ENCODE data around the gene ABLIM2. TPM values are rescaled to one million over a fixed set of nuclear protein-coding genes. Genes with fewer than 3 reads are reported as not detected.

ABLIM2 gene
- total RNA-seq, 1 experiment from 2014 or later: 6.1 TPM

GRCh38 chr4:8041172-8041571 lies 117.4 kb downstream of the ABLIM2 start:
- no peaks in the 10 kb centered on the region for H3K79me2 ChIP-seq (ENCODE audit: insufficient read depth, low read length)
- no peak for ATAC-seq
- H3K9me3 ChIP-seq (ENCODE audit: control insufficient read depth in 1 of 2, insufficient read depth in 1 of 2, low read depth in 1 of 2, low read length in 2 of 2): no peaks in the 10 kb centered on the region
- ChIA-PET CTCF (no interaction called here), RAD21 (ENCODE audit: low non-redundant PET in 1 of 2, low total read pairs in 2 of 2, uncharacterized antibody in 2 of 2, unreplicated experiment in 2 of 2) (no interaction called here), POLR2A (no interaction called here)
- intact Hi-C loops (cut with micrococcal nuclease): no loop called here
- H3K9me2 ChIP-seq (ENCODE audit: insufficient read depth): no peaks in the 10 kb centered on the region
- H3K4me1 ChIP-seq (ENCODE audit: control insufficient read depth in 1 of 2, insufficient read depth in 2 of 2, low read length in 2 of 2): no peaks in the 10 kb centered on the region
- no peak for DNase-seq (ENCODE audit: low read depth, low spot score)
- BruUV-seq (replicated peaks): no TSS peak
- no peak overlapping the region for H2AFZ ChIP-seq (ENCODE audit: low read depth, low read length, poor library complexity, severe bottlenecking)
- H3K27ac ChIP-seq (ENCODE audit: low read depth, low read length): no peak overlapping the region
- no peaks in the 10 kb centered on the region for H3K36me3 ChIP-seq (ENCODE audit: control insufficient read depth in 1 of 2, insufficient read depth in 2 of 2, low read length in 2 of 2)
- no peaks in the 10 kb centered on the region for H4K20me1 ChIP-seq (ENCODE audit: insufficient read depth)
- H3K4me3 ChIP-seq (replicated peaks in 1 of 2; ENCODE audit: low read depth in 1 of 2, low read length in 2 of 2): no peak overlapping the region
- no peak for TF ChIP-seq ZBTB33 (IDR thresholded peaks at IDR 0.05; ENCODE audit: extremely low read depth, insufficient replicate concordance, low read length)
- TF ChIP-seq, protein P1, sequence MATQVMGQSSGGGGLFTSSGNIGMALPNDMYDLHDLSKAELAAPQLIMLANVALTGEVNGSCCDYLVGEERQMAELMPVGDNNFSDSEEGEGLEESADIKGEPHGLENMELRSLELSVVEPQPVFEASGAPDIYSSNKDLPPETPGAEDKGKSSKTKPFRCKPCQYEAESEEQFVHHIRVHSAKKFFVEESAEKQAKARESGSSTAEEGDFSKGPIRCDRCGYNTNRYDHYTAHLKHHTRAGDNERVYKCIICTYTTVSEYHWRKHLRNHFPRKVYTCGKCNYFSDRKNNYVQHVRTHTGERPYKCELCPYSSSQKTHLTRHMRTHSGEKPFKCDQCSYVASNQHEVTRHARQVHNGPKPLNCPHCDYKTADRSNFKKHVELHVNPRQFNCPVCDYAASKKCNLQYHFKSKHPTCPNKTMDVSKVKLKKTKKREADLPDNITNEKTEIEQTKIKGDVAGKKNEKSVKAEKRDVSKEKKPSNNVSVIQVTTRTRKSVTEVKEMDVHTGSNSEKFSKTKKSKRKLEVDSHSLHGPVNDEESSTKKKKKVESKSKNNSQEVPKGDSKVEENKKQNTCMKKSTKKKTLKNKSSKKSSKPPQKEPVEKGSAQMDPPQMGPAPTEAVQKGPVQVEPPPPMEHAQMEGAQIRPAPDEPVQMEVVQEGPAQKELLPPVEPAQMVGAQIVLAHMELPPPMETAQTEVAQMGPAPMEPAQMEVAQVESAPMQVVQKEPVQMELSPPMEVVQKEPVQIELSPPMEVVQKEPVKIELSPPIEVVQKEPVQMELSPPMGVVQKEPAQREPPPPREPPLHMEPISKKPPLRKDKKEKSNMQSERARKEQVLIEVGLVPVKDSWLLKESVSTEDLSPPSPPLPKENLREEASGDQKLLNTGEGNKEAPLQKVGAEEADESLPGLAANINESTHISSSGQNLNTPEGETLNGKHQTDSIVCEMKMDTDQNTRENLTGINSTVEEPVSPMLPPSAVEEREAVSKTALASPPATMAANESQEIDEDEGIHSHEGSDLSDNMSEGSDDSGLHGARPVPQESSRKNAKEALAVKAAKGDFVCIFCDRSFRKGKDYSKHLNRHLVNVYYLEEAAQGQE (IDR thresholded peaks at IDR 0.05; ENCODE audit: low read depth): no peak
- no peak for TF ChIP-seq MAX (IDR thresholded peaks at IDR 0.05)
- no peak for TF ChIP-seq EZH2phosphoT487 (IDR thresholded peaks at IDR 0.05; ENCODE audit: borderline replicate concordance)
- TF ChIP-seq YY1 (IDR thresholded peaks at IDR 0.05; ENCODE audit: extremely low read depth, insufficient replicate concordance, low read depth, low read length): no peak
- TF ChIP-seq EZH2 (IDR thresholded peaks at IDR 0.05): no peak
- TF ChIP-seq RAD21 (IDR thresholded peaks at IDR 0.05; ENCODE audit: low read depth): no peak
- no peak for TF ChIP-seq EGR1 (IDR thresholded peaks at IDR 0.05; ENCODE audit: low read depth)
- no peak for TF ChIP-seq POLR2AphosphoS5 (IDR thresholded peaks at IDR 0.05; ENCODE audit: low read depth, low read length)
- TF ChIP-seq SRF (IDR thresholded peaks at IDR 0.05; ENCODE audit: low read depth): no peak
- TF ChIP-seq JUND (IDR thresholded peaks at IDR 0.05): no peak
- no peak overlapping the region for H3K9ac ChIP-seq (ENCODE audit: low read length)
- H3K4me2 ChIP-seq (ENCODE audit: low read length): no peak overlapping the region
- H3K27me3 ChIP-seq (ENCODE audit: insufficient read depth, low read length): no peaks in the 10 kb centered on the region
